HL-60 (cell line): ENCODE results near the gene DPF3.

Source experiments
- CTCF ChIP-seq: IDR thresholded peaks from one replicate; pipeline ENCODE4 v1.5.1; 2011; ENCODE audit warnings: low read length, control low read depth, inconsistent platforms; ENCODE audit not compliant: insufficient read depth
- REST ChIP-seq: IDR thresholded peaks from 2 replicates; pipeline ENCODE4 v1.6.1; 2012; ENCODE audit warnings: low read depth; ENCODE audit not compliant: insufficient replicate concordance

- TF ChIP-seq CTCF (no peak), REST (no peak)
These were observed 283.1 kb downstream of the DPF3 start for GRCh38 chr14:72610831-72611200.
